Measurements from ENCODE around the gene VPS13C. TPM values are rescaled to one million over a fixed set of nuclear protein-coding genes. Genes with fewer than 3 reads are reported as not detected.

VPS13C gene
- total RNA-seq, 1 donor: 94.6 TPM

- DNase-seq (ENCODE audit: low read depth): no peak
- H3K4me3 ChIP-seq (ENCODE audit: low read depth, low read length): no peak overlapping the region
- TF ChIP-seq CTCF (IDR thresholded peaks at IDR 0.05; ENCODE audit: insufficient read depth, low read depth, low read length): no peak
These were observed 70.6 kb downstream of the VPS13C start for GRCh38 chr15:61989667-61990066.

- no peak overlapping the region for H3K4me3 ChIP-seq (ENCODE audit: low read depth, low read length)
- TF ChIP-seq CTCF (IDR thresholded peaks at IDR 0.05; ENCODE audit: insufficient read depth, low read depth, low read length): no peak
- DNase-seq (ENCODE audit: low read depth): no peak
These were observed 72.4 kb downstream of the VPS13C start for GRCh38 chr15:61987824-61988223.

- no peak for DNase-seq (ENCODE audit: low read depth)
- TF ChIP-seq CTCF (IDR thresholded peaks at IDR 0.05; ENCODE audit: insufficient read depth, low read depth, low read length): no peak
- no peak overlapping the region for H3K4me3 ChIP-seq (ENCODE audit: low read depth, low read length)
These were observed 77.2 kb downstream of the VPS13C start for GRCh38 chr15:61983081-61983480.

GRCh38 chr15:61978225-61978624, 82.0 kb downstream of the VPS13C start:
- TF ChIP-seq CTCF (IDR thresholded peaks at IDR 0.05; ENCODE audit: insufficient read depth, low read depth, low read length): no peak
- no peak for DNase-seq (ENCODE audit: low read depth)
- H3K4me3 ChIP-seq (ENCODE audit: low read depth, low read length): no peak overlapping the region

- TF ChIP-seq CTCF (IDR thresholded peaks at IDR 0.05; ENCODE audit: insufficient read depth, low read depth, low read length): no peak
- peak; percentile 11 for DNase-seq (ENCODE audit: low read depth)
- no peak overlapping the region for H3K4me3 ChIP-seq (ENCODE audit: low read depth, low read length)
These were observed 85.5 kb downstream of the VPS13C start for GRCh38 chr15:61974759-61975158.

GRCh38 chr15:61974118-61974517, 86.1 kb downstream of the VPS13C start:
- TF ChIP-seq CTCF (IDR thresholded peaks at IDR 0.05; ENCODE audit: insufficient read depth, low read depth, low read length): no peak
- DNase-seq (ENCODE audit: low read depth): no peak
- no peak overlapping the region for H3K4me3 ChIP-seq (ENCODE audit: low read depth, low read length)

- TF ChIP-seq CTCF (IDR thresholded peaks at IDR 0.05; ENCODE audit: insufficient read depth, low read depth, low read length): no peak
- no peak for DNase-seq (ENCODE audit: low read depth)
- H3K4me3 ChIP-seq (ENCODE audit: low read depth, low read length): no peak overlapping the region
These were observed 108.3 kb downstream of the VPS13C start for GRCh38 chr15:61951949-61952348.
